Loucy (cell line): ENCODE data around the gene LUC7L3.
A peak's percentile ranks its signal among the peaks of the same experiment; 100 is the strongest.

Experiments
- H2AFZ ChIP-seq: fragments of 200-600 bp; sonication (generic); 2 replicates; pipeline ENCODE4 v1.6.0; 2016; ENCODE audit warnings: antibody characterized with exemption, mild to moderate bottlenecking, low read length, moderate library complexity
- H3F3A ChIP-seq: fragments of 200-600 bp; 2 replicates; pipeline ENCODE4 v1.6.0; 2016; ENCODE audit warnings: antibody characterized with exemption, low read depth, mild to moderate bottlenecking
- H3K27me3 ChIP-seq: fragments of 200-600 bp; sonication (generic); 2 replicates; pipeline ENCODE4 v1.6.1; 2014; ENCODE audit warnings: low read length, mild to moderate bottlenecking; ENCODE audit not compliant: insufficient read depth, poor library complexity, severe bottlenecking
- H3K36me3 ChIP-seq: fragments of 200-600 bp; sonication (generic); 2 replicates; pipeline ENCODE4 v1.6.1; 2016; ENCODE audit warnings: low read length; ENCODE audit not compliant: insufficient read depth
- H3K4me1 ChIP-seq: fragments of 200-600 bp; sonication (generic); 2 replicates; pipeline ENCODE4 v1.5.1; 2014; ENCODE audit warnings: low read length, mild to moderate bottlenecking; ENCODE audit not compliant: insufficient read depth, poor library complexity, severe bottlenecking
- H3K4me2 ChIP-seq: fragments of 200-600 bp; sonication (generic); 2 replicates; pipeline ENCODE4 v1.6.0; 2014; ENCODE audit warnings: antibody characterized with exemption, low read length, low read depth, mild to moderate bottlenecking; ENCODE audit not compliant: poor library complexity, severe bottlenecking
- H3K4me3 ChIP-seq: fragments of 200-600 bp; sonication (generic); 2 replicates; pipeline ENCODE4 v1.5.1; 2014; ENCODE audit warnings: low read length, mild to moderate bottlenecking, mixed read lengths; ENCODE audit not compliant: poor library complexity, severe bottlenecking
- H3K79me2 ChIP-seq: fragments of 200-600 bp; sonication (generic); 2 replicates; pipeline ENCODE4 v1.6.1; 2014; ENCODE audit warnings: low read length; ENCODE audit not compliant: insufficient read depth
- H3K9ac ChIP-seq: fragments of 200-600 bp; sonication (generic); 2 replicates; pipeline ENCODE4 v1.6.0; 2014; ENCODE audit warnings: mild to moderate bottlenecking, low read depth, low read length, moderate library complexity; ENCODE audit not compliant: poor library complexity, severe bottlenecking
- H3K9me2 ChIP-seq: fragments of 200-600 bp; sonication (generic); replicated peaks from 2 replicates; pipeline ENCODE4 v1.6.1; 2016; ENCODE audit warnings: low read depth, low read length, mixed read lengths
- H3K9me3 ChIP-seq: fragments of 200-600 bp; sonication (generic); 2 replicates; pipeline ENCODE4 v1.6.1; 2014; ENCODE audit warnings: mild to moderate bottlenecking, antibody characterized with exemption, low read length, low read depth; ENCODE audit not compliant: insufficient read depth
- H4K20me1 ChIP-seq: fragments of 200-600 bp; sonication (generic); 2 replicates; pipeline ENCODE4 v1.6.0; 2014; ENCODE audit warnings: antibody characterized with exemption, low read length, mild to moderate bottlenecking; ENCODE audit not compliant: insufficient read depth, poor library complexity, severe bottlenecking
- EZH2phosphoT487 ChIP-seq: fragments of 200-600 bp; IDR thresholded peaks from 2 replicates; pipeline ENCODE4 v1.6.1; 2018; ENCODE audit warnings: antibody characterized with exemption, mild to moderate bottlenecking, moderate library complexity, borderline replicate concordance
- TF ChIP-seq, protein P1 (sequence below): fragments of 200-600 bp; sonication (generic); conservative IDR thresholded peaks from 2 replicates; pipeline ENCODE4 v1.5.1; 2014; ENCODE audit warnings: mild to moderate bottlenecking, antibody characterized with exemption, low read length

The LUC7L3 gene

DNA sequence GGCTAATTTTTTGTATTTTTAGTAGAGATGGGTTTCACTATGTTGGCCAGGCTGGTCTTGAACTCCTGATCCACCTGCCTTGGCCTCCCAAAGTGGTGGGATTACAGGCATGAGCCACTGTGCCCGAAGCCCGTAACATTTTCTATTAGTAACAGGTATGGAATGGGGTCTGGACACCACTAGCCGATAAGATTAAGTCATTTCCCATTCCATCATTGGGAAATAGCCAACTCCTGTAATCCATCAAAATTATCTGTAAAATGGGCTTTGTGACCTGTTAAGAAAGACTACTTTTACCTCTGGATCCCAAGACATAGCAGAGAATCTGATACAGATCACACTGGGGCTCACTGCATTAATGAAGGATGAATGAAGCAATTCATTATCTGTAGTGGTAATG is 3.9 kb upstream of the LUC7L3 start:
- Histone ChIP-seq H3K4me3 (no peak overlapping the region), H3K9me2 (no peaks in the 10 kb centered on the region), H3F3A (no peaks in the 10 kb centered on the region), H3K79me2 (peaks cover 11% of the 10 kb centered on the region), H3K4me2 (no peak overlapping the region), H3K27me3 (no peaks in the 10 kb centered on the region), H3K9ac (no peak overlapping the region), H3K4me1 (no peaks in the 10 kb centered on the region), H3K36me3 (no peaks in the 10 kb centered on the region), H2AFZ (no peak overlapping the region), H4K20me1 (peaks cover 9% of the 10 kb centered on the region), H3K9me3 (no peaks in the 10 kb centered on the region)
- TF ChIP-seq, protein P1, sequence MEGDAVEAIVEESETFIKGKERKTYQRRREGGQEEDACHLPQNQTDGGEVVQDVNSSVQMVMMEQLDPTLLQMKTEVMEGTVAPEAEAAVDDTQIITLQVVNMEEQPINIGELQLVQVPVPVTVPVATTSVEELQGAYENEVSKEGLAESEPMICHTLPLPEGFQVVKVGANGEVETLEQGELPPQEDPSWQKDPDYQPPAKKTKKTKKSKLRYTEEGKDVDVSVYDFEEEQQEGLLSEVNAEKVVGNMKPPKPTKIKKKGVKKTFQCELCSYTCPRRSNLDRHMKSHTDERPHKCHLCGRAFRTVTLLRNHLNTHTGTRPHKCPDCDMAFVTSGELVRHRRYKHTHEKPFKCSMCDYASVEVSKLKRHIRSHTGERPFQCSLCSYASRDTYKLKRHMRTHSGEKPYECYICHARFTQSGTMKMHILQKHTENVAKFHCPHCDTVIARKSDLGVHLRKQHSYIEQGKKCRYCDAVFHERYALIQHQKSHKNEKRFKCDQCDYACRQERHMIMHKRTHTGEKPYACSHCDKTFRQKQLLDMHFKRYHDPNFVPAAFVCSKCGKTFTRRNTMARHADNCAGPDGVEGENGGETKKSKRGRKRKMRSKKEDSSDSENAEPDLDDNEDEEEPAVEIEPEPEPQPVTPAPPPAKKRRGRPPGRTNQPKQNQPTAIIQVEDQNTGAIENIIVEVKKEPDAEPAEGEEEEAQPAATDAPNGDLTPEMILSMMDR = no peak
- no peak for TF ChIP-seq EZH2phosphoT487

DNA sequence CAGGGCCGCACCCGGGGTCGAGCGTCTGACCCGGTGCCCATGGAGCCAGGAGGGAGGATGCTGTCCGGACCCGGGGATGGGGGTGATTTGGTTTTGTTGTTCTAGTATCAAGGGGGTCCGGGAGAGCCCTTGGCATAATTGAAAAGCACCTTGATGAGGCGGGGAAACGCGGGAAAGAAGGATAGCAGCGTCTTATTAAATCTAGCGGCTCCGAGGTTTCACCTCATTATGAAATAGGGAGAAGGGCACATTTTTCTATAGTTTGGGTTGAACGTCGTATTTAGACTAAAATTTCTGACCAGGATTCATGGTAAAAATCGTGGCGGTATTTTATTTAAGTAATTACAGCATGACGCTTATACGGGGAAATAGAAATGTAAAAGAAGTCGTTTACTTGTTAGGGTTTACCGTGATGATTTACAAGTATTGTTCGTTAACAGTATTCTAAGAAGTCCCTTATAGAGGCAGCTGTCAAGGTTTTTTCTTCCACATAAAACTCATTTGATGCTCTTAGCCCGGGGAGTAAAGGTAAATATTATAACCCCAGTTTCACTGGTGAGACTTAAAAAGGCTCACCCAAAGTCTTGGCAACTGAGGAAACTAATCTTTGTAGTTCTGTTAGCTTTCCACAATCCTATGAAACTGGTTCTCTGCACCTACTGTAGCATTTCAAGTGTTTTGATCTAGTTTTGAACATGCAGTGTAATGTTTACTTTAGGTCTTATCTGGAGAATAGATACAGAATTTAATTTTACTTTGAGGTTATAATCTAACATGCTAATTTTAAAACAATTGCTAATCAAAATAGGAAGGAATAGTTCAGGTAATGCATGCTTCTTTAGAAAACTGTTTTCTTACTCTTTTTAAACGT is 756 bp downstream of the LUC7L3 start:
- Histone ChIP-seq H3K4me3 (peak overlapping the region; percentile 75), H3K9me3 (no peaks in the 10 kb centered on the region), H3K9me2 (no peaks in the 10 kb centered on the region), H4K20me1 (peaks cover 56% of the 10 kb centered on the region), H3K4me1 (peaks cover 34% of the 10 kb centered on the region), H3F3A (no peaks in the 10 kb centered on the region), H3K9ac (peak overlapping the region; percentile 93), H3K4me2 (peak overlapping the region; percentile 97), H3K79me2 (peaks cover 58% of the 10 kb centered on the region), H3K36me3 (no peaks in the 10 kb centered on the region), H3K27me3 (no peaks in the 10 kb centered on the region), H2AFZ (peak overlapping the region; percentile 81; the same call in 1 of the 2 replicates)
- no peak for TF ChIP-seq EZH2phosphoT487
- TF ChIP-seq, protein P1 = no peak

DNA sequence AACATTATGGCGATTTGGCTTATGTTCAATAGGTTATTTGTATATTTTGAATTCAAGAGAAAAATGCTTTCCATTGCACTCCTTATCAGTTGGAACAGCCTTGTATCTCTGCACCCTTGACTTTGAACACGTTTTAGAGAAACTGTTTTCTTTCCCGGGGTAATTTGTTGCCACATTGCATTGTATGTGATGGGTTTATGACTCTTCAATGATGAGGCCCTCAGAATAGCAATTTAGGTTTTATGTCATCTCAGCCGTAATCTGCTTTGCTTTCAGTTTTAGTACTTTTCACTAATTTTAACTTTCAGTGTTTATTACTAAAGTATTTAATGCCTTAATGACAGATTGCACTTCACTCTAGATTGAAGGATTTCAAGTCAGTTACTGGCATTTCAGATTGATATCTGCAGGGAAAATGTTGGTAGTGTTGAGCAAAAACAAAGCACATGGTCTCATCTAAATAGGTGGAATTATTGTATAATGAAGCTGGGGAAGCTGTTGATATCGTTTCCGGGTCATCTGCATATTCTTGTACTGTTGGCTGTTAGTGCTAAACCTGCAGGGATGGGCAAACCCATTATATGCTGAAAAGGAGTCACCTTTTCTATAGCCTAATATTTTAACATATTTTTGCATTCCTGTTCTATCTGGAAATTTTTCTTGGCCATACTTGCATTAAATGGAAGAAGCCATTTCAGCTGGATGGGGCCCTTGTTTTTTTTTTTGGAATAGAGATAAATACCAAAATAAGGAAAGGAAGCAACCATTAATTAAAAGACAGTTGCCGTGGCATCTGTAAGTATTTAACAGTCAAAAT is 2.0 kb downstream of the LUC7L3 start:
- no peaks in the 10 kb centered on the region for H3K9me2 ChIP-seq
- H3K4me3 ChIP-seq = peak overlapping the region; percentile 75
- peaks cover 41% of the 10 kb centered on the region for H3K4me1 ChIP-seq
- peaks cover 70% of the 10 kb centered on the region for H3K79me2 ChIP-seq
- no peak for TF ChIP-seq EZH2phosphoT487
- TF ChIP-seq, protein P1 = no peak
- no peaks in the 10 kb centered on the region for H3K36me3 ChIP-seq
- H4K20me1 ChIP-seq = peaks cover 68% of the 10 kb centered on the region
- peak overlapping the region; percentile 93 for H3K9ac ChIP-seq
- H3K27me3 ChIP-seq = no peaks in the 10 kb centered on the region
- no peak overlapping the region for H2AFZ ChIP-seq
- peak overlapping the region; percentile 97 for H3K4me2 ChIP-seq
- no peaks in the 10 kb centered on the region for H3F3A ChIP-seq
- no peaks in the 10 kb centered on the region for H3K9me3 ChIP-seq
